CD8-positive, alpha-beta memory T cell (primary cell): ENCODE measurements around the gene TUBE1. TPM values are rescaled to one million over a fixed set of nuclear protein-coding genes. Genes with fewer than 3 reads are reported as not detected.
A peak's percentile ranks its signal among the peaks of the same experiment; 100 is the strongest.

Source experiments
- CTCF ChIA-PET: fragments of 350-600 bp; sonication (Branson Sonifier 250); formaldehyde crosslinking; loops from one replicate; lab custom pipeline; 2021; ENCODE audit warnings: antibody characterized with exemption; lab: Charles Lee
- POLR2A ChIA-PET: fragments of 350-600 bp; sonication (Branson Sonifier 250); formaldehyde crosslinking; loops from one replicate; lab custom pipeline; 2021; ENCODE audit warnings: antibody characterized with exemption; lab: Charles Lee
- DNase-seq, 5 donors: peaks; one replicate each; pipeline versions ENCODE4 v3.0.0 to v3.0.0-alpha.2; 2020 to 2022; ENCODE audit warnings: mixed read lengths in 1 of 5
- H3K27ac ChIP-seq: one replicate; pipeline ENCODE4 v1.7.0; 2013; ENCODE audit warnings: low read depth, mild to moderate bottlenecking, low read length, moderate library complexity
- H3K27me3 ChIP-seq: 2 replicates; pipeline ENCODE4 v1.7.0; 2013; ENCODE audit warnings: low read length, mild to moderate bottlenecking; ENCODE audit not compliant: insufficient read depth, poor library complexity, severe bottlenecking
- H3K36me3 ChIP-seq: 2 replicates; pipeline ENCODE4 v1.7.0; 2013; ENCODE audit warnings: mild to moderate bottlenecking, low read length, moderate library complexity; ENCODE audit not compliant: insufficient read depth
- H3K4me1 ChIP-seq: 2 replicates; pipeline ENCODE4 v1.7.0; 2013; ENCODE audit warnings: mild to moderate bottlenecking, low read length, moderate library complexity; ENCODE audit not compliant: insufficient read depth
- H3K4me3 ChIP-seq: 2 replicates; pipeline ENCODE4 v1.7.0; 2013; ENCODE audit warnings: mild to moderate bottlenecking, low read length
- H3K9me3 ChIP-seq: 2 replicates; pipeline ENCODE4 v1.7.0; 2013; ENCODE audit warnings: mild to moderate bottlenecking, low read length
- H3K27ac Mint-ChIP-seq, 8 donors: one replicate each; pipeline ENCODE4 v1.8.0; 2020 to 2021; ENCODE audit warnings: mixed read lengths in 8 of 8, mild to moderate bottlenecking in 6 of 8, inconsistent platforms in 3 of 8, moderate library complexity in 3 of 8
- H3K27me3 Mint-ChIP-seq, 2 donors: one replicate each; pipeline ENCODE4 v1.8.0; 2020 to 2021; ENCODE audit warnings: mixed read lengths in 2 of 2, mild to moderate bottlenecking in 1 of 2, moderate library complexity in 1 of 2
- H3K36me3 Mint-ChIP-seq, 3 donors: one replicate each; pipeline ENCODE4 v1.8.0; 2020 to 2021; ENCODE audit warnings: mixed read lengths in 3 of 3, inconsistent platforms in 1 of 3, mild to moderate bottlenecking in 1 of 3
- H3K4me1 Mint-ChIP-seq, 3 donors: one replicate each; pipeline ENCODE4 v1.8.0; 2020 to 2021; ENCODE audit warnings: mixed read lengths in 3 of 3, inconsistent platforms in 1 of 3, mild to moderate bottlenecking in 1 of 3
- H3K4me3 Mint-ChIP-seq, 7 donors: one replicate each; pipeline ENCODE4 v1.8.0; 2020 to 2021; ENCODE audit warnings: mixed read lengths in 7 of 7, mild to moderate bottlenecking in 6 of 7, moderate library complexity in 4 of 7, inconsistent platforms in 2 of 7
- H3K9me3 Mint-ChIP-seq, 5 donors: one replicate each; pipeline ENCODE4 v1.8.0; 2020 to 2022; ENCODE audit warnings: mixed read lengths in 5 of 5, mild to moderate bottlenecking in 3 of 5, moderate library complexity in 2 of 5, inconsistent platforms in 1 of 5
- polyA plus RNA-seq: library from polyadenylated mRNA; unstranded; fragments of 300-500 nt; fragmentation: Illumina TruSeq; gene quantifications from one replicate; pipeline ENCODE4 v1.2.3, GENCODE V29; 2021
- total RNA-seq, 2 experiments: library from RNA; stranded (reverse); gene quantifications; one replicate each; pipeline ENCODE4 v1.2.3, GENCODE V29; 2021

Gene TUBE1
- total and polyA plus RNA-seq, 3 experiments from 2014 or later: 11.8 to 31.0 (median 25.6) TPM

DNA sequence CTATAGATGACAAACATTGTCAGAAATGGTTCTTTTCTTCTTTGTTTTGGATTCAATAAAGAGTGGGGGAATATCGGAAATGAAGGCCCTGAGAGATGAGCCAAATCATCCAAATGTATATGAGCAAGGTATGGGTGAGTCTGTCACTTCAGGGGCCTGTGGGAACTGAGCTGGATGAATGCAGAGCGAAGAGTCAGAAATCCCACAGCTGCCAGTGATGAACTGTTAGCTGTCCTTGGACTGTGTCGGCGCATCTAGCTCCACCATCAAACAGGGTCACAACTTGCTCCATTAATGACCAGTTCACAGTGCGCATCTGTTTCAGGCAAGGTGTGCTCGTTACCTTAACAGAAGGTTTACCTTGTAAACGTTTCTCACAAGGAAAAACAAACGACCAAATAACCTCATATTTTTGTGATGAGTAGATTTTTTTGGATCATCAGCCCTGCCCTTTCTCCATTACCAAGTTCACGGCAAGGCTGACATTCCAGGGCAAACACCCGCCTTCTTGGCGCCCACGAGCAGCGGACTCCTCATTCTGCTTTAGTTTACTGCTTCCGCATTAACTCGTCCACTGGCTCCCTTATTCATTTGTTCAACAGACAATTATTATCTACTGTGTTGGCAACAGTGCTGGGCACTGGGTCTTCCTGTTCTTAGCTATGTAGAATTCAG lies 48.4 kb downstream of the TUBE1 start:
- peaks cover 0 to 4% (median 1%) of the 10 kb centered on the region in 3 donors for H3K36me3 Mint-ChIP-seq
- no peak for DNase-seq
- no peaks in the 10 kb centered on the region for H3K27me3 Mint-ChIP-seq
- CTCF ChIA-PET: interaction anchor here (1.9 to 8.1 kb wide), 3 partner anchors 11 to 48 kb away, joined by 4 to 77 read pairs (median 5); partner anchors contain the start of genes FAM229B and TUBE1
- peaks cover 18 to 47% (median 43%) of the 10 kb centered on the region in 3 donors for H3K4me1 Mint-ChIP-seq
- Histone ChIP-seq H3K27me3 (no peaks in the 10 kb centered on the region), H3K4me3 (no peak overlapping the region), H3K27ac (no peak overlapping the region), H3K36me3 (no peaks in the 10 kb centered on the region), H3K9me3 (no peaks in the 10 kb centered on the region), H3K4me1 (peaks cover 44% of the 10 kb centered on the region)
- POLR2A ChIA-PET: no interaction called here
- no peak overlapping the region for H3K4me3 Mint-ChIP-seq
- no peaks in the 10 kb centered on the region for H3K9me3 Mint-ChIP-seq
- H3K27ac Mint-ChIP-seq: no peak overlapping the region

- DNase-seq: no peak
- CTCF ChIA-PET: interaction anchor here (1.9 to 8.1 kb wide), 3 partner anchors 11 to 48 kb away, joined by 4 to 77 read pairs (median 5); partner anchors contain the start of genes FAM229B and TUBE1
- no peaks in the 10 kb centered on the region for H3K9me3 ChIP-seq
- peaks cover 0 to 1% (median under 1%) of the 10 kb centered on the region in 3 donors for H3K36me3 Mint-ChIP-seq
- peaks cover 49% of the 10 kb centered on the region for H3K4me1 ChIP-seq
- no peaks in the 10 kb centered on the region for H3K27me3 Mint-ChIP-seq
- POLR2A ChIA-PET: no interaction called here
- peaks cover 14 to 46% (median 43%) of the 10 kb centered on the region in 3 donors for H3K4me1 Mint-ChIP-seq
- no peak overlapping the region for H3K4me3 Mint-ChIP-seq
- H3K27me3 ChIP-seq: no peaks in the 10 kb centered on the region
- H3K27ac Mint-ChIP-seq: no peak overlapping the region
- H3K4me3 ChIP-seq: no peak overlapping the region
- H3K36me3 ChIP-seq: no peaks in the 10 kb centered on the region
- H3K9me3 Mint-ChIP-seq: no peaks in the 10 kb centered on the region
- no peak overlapping the region for H3K27ac ChIP-seq
Observed at GRCh38 chr6:112038268-112038667, 49.0 kb downstream of the TUBE1 start.

DNA sequence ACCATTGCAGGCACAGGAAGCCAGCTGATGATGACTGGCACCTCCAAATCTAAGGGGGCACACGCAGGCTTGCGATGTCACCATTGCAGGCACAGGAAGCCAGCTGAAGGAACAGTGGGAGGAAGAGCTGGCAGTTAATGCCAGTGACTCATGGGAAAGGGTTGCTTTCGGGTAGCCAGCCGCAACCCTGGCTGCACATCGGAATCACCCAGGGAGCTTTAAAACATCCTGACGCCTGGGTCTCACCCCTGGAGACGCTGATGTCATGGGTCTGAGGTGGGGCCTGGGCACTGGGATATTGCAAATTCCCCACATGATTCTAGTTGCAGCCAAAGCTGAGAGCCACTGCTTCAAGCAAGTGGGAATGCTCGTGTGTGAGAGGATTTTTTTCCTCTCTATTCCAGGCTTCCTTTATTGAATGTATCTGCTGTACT lies 49.5 kb downstream of the TUBE1 start:
- Mint-ChIP-seq H3K9me3 (no peaks in the 10 kb centered on the region), H3K36me3 (peaks cover 0 to 1% (median 0%) of the 10 kb centered on the region in 3 donors), H3K4me3 (no peak overlapping the region), H3K27me3 (no peaks in the 10 kb centered on the region), H3K27ac (peak overlapping the region in 1 of 8 donors; percentile 45), H3K4me1 (peaks cover 13 to 43% (median 41%) of the 10 kb centered on the region in 3 donors)
- Histone ChIP-seq H3K27me3 (no peaks in the 10 kb centered on the region), H3K4me3 (no peak overlapping the region), H3K27ac (no peak overlapping the region), H3K36me3 (no peaks in the 10 kb centered on the region), H3K4me1 (peaks cover 47% of the 10 kb centered on the region), H3K9me3 (no peaks in the 10 kb centered on the region)
- POLR2A ChIA-PET: no interaction called here
- CTCF ChIA-PET: interaction anchor here (8.1 kb wide), 1 partner anchor 10 kb away, joined by 77 read pairs; no protein-coding TSS in a partner anchor
- DNase-seq: no peak

DNA sequence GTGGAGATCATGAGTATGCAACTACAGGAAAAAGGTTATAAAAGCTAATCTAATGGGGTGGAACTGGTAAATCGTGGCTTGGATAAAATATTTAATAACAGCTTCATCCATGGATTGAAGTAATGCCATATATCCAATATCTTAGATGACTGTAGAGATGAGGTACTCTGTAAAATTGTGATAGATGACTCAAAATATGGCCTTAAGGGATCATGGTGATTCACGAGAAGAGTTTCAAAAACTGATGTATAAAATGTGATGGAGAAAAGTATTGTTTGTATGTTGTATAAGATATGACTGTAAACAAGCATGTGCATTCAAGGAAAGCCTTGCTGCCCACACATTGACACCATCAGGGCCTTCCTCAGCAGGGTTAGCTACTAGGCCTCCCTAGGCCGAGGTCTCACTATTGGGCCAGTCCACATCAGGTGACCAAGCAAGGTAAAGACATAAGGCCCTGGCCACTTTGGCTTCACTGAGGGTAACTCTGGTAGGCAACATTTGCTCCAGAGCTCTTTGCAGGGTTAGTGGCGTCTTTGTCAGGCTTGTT lies 51.1 kb downstream of the TUBE1 start:
- peak overlapping the region in 1 of 7 donors; percentile 2 for H3K4me3 Mint-ChIP-seq
- H3K4me3 ChIP-seq: no peak overlapping the region
- H3K36me3 Mint-ChIP-seq: peaks cover 0 to 1% (median 0%) of the 10 kb centered on the region in 3 donors
- H3K27me3 Mint-ChIP-seq: peaks cover 0 to 2% of the 10 kb centered on the region in 2 donors
- H3K27me3 ChIP-seq: no peaks in the 10 kb centered on the region
- no peaks in the 10 kb centered on the region for H3K9me3 Mint-ChIP-seq
- H3K9me3 ChIP-seq: no peaks in the 10 kb centered on the region
- DNase-seq: no peak
- H3K27ac Mint-ChIP-seq: no peak overlapping the region
- H3K4me1 Mint-ChIP-seq: peaks cover 12 to 46% (median 38%) of the 10 kb centered on the region in 3 donors
- H3K4me1 ChIP-seq: peaks cover 51% of the 10 kb centered on the region
- H3K36me3 ChIP-seq: no peaks in the 10 kb centered on the region
- ChIA-PET POLR2A (no interaction called here), CTCF (interaction anchor here (1.2 to 1.4 kb wide), 2 partner anchors 26 to 777 kb away, joined by 4 read pairs; a partner anchor contains a TSS)
- no peak overlapping the region for H3K27ac ChIP-seq

- H3K4me3 ChIP-seq: no peak overlapping the region
- Mint-ChIP-seq H3K36me3 (peaks cover 0 to 1% (median 0%) of the 10 kb centered on the region in 3 donors), H3K27me3 (peaks cover 0 to 2% of the 10 kb centered on the region in 2 donors), H3K4me3 (no peak overlapping the region), H3K4me1 (peaks cover 24 to 62% (median 53%) of the 10 kb centered on the region in 3 donors), H3K27ac (peak overlapping the region in 1 of 8 donors; percentile 43), H3K9me3 (no peaks in the 10 kb centered on the region)
- H3K9me3 ChIP-seq: no peaks in the 10 kb centered on the region
- peaks cover 63% of the 10 kb centered on the region for H3K4me1 ChIP-seq
- H3K27ac ChIP-seq: no peak overlapping the region
- no peak for DNase-seq
- H3K27me3 ChIP-seq: no peaks in the 10 kb centered on the region
- POLR2A ChIA-PET: no interaction called here
- CTCF ChIA-PET: no interaction called here
- H3K36me3 ChIP-seq: no peaks in the 10 kb centered on the region
Observed at GRCh38 chr6:112034616-112034995, 52.7 kb downstream of the TUBE1 start.

DNA sequence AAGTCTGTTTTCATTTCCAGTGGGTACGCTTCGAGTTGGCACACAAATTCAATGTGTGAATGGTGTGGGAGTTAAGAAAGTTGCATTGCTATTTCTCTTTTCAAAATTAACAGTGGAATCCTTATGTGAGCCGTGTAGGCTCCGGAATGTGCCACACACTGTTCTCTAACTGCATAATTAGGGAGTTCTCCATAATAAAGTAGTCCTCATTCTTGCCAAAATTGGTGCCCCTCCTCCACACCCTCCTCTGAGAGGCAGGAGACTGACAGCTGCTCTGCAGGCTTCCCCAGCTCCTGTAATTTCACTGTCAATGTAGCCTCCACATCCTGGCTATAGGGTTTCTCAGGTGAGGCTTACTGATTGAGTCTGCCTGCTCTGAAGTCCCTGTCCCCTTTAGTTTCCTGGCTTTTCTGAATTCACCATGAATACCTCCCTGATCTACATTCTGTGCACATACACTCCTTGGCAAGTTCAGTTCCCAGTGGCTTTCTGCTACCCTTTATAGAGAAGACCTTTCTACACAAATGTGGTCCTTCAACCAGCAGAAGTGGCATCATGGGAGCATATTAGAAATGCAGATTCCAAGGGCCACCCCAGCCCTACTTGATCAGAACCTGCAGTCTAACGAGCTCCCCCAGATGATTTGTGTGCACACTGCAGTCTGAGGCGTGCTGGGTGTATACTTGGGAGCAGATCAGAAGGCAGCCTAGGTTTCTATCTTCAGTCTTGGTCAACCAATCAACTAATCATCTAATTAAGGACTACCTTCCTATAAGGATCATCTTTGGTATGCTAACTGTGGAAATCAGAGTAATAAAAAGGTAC lies 53.3 kb downstream of the TUBE1 start:
- Mint-ChIP-seq H3K4me3 (no peak overlapping the region), H3K36me3 (peaks cover 0 to 1% (median 0%) of the 10 kb centered on the region in 3 donors), H3K9me3 (no peaks in the 10 kb centered on the region), H3K4me1 (peaks cover 30 to 68% (median 57%) of the 10 kb centered on the region in 3 donors), H3K27ac (peak overlapping the region in 1 of 8 donors; percentile 75), H3K27me3 (peaks cover 0 to 2% of the 10 kb centered on the region in 2 donors)
- DNase-seq: no peak
- H3K27me3 ChIP-seq: no peaks in the 10 kb centered on the region
- no peak overlapping the region for H3K27ac ChIP-seq
- H3K36me3 ChIP-seq: no peaks in the 10 kb centered on the region
- ChIA-PET CTCF (interaction anchor here (0.6 to 1.9 kb wide), 3 partner anchors 8 to 312 kb away, joined by 3 to 7 read pairs (median 3); no protein-coding TSS in a partner anchor), POLR2A (no interaction called here)
- no peaks in the 10 kb centered on the region for H3K9me3 ChIP-seq
- peaks cover 69% of the 10 kb centered on the region for H3K4me1 ChIP-seq
- no peak overlapping the region for H3K4me3 ChIP-seq

DNA sequence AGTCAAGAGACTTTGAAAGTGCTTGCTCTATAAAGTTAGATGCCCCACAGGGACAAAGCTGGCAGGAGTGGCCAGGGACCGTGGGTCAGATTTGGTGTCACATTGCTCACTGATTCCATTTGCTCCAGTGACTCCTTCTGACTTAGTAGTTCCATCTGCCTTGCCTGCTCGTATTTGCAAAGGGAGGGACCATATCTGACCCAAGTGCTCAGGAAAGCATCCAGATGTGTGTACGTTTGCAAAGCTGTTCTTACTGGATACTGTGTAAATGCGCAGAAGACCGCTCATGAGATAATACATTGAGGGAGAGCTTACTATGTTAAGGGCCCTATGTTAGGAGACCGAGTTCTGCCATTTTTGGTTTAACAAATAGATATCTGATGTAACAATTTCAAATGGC lies 54.6 kb downstream of the TUBE1 start:
- Mint-ChIP-seq H3K9me3 (no peaks in the 10 kb centered on the region), H3K4me1 (peaks cover 43 to 81% (median 70%) of the 10 kb centered on the region in 3 donors), H3K27me3 (peaks cover 0 to 2% of the 10 kb centered on the region in 2 donors), H3K36me3 (peaks cover 0 to 1% (median 0%) of the 10 kb centered on the region in 3 donors), H3K4me3 (no peak overlapping the region), H3K27ac (no peak overlapping the region)
- no peaks in the 10 kb centered on the region for H3K27me3 ChIP-seq
- H3K36me3 ChIP-seq: no peaks in the 10 kb centered on the region
- ChIA-PET CTCF (interaction anchor here (0.8 to 1.9 kb wide), 4 partner anchors 9 to 22 kb away, joined by 4 to 7 read pairs (median 4); no protein-coding TSS in a partner anchor), POLR2A (no interaction called here)
- DNase-seq: no peak
- no peaks in the 10 kb centered on the region for H3K9me3 ChIP-seq
- H3K4me3 ChIP-seq: no peak overlapping the region
- H3K4me1 ChIP-seq: peaks cover 80% of the 10 kb centered on the region
- H3K27ac ChIP-seq: no peak overlapping the region
